Tibial nerve (tissue), 4 donors: ENCODE data around the gene KIAA2012.

ENCODE experiments used
- CTCF ChIP-seq, 5 experiments: fragments of 200-600 bp in 3 of 5; fragments of 450-650 bp in 2 of 5; sonication (generic) in 3 of 5; IDR thresholded peaks; one replicate each; pipeline ENCODE4 v1.5.1; 2016 to 2019; ENCODE audit warnings: antibody characterized with exemption in 5 of 5, mild to moderate bottlenecking in 3 of 5, moderate library complexity in 2 of 5
- EP300 ChIP-seq, 2 donors: sonication (generic); formaldehyde crosslinking; IDR thresholded peaks; one replicate each; pipeline ENCODE4 v1.6.1; 2017; ENCODE audit warnings: antibody characterized with exemption in 2 of 2, mild to moderate bottlenecking in 1 of 2
- POLR2A ChIP-seq, 2 donors: fragments of 450-650 bp; IDR thresholded peaks; one replicate each; pipeline ENCODE4 v1.6.1; 2017; ENCODE audit warnings: antibody characterized with exemption in 2 of 2, mild to moderate bottlenecking in 2 of 2, moderate library complexity in 2 of 2

DNA sequence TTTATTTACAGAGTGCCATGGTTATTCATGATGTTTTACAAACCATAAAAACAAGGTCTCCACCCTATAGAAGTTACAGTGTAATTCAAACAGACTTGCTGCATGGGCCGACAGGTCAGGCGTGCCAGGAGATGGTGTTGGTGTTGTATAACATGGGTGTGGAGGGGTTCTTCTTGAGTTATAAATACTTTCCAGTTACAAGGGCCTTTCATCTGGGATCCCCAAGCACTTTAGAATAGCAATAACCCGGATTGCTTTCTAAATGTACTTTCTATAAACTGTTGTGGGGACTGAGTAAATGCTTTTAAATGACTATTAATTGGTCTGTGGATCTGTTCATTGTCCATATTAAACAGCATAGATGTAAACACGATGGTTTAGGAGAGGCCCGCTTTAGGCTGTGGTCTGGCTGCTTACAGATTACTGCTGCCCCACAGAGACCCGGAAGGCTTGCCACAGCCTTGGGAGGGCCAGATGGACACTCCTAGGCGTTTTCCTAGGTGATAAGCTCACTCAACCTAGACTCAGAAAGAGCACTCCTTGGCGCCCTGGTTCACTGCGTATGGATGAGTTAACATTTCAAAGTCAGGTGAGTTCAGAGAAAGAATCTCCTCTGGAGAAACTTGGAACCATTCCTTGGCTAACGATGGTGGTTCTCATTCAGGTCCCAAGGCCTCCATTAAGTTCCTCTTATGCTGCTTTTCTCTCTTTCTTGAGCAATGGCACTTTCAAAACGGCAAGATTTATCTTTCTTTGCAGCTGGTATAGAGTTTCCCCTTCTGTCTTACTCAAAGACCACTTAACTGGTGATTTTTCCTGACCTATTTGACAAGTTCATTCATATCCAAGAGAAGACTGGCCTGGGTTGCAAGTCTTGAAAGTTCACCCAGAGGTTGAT, 3.6 kb upstream of the KIAA2012 start:
- no peak for TF ChIP-seq CTCF (IDR thresholded peaks at IDR 0.05)
- TF ChIP-seq POLR2A (IDR thresholded peaks at IDR 0.05), result no peak
- no peak for TF ChIP-seq EP300 (IDR thresholded peaks at IDR 0.05)
